ENCODE results near the gene LIN52.
"Not testable (repeated sequence)": the region's sequence is repeated elsewhere in the genome, so short reads cannot be mapped to it uniquely, and the experiment has no call there.

Gene LIN52

DNA sequence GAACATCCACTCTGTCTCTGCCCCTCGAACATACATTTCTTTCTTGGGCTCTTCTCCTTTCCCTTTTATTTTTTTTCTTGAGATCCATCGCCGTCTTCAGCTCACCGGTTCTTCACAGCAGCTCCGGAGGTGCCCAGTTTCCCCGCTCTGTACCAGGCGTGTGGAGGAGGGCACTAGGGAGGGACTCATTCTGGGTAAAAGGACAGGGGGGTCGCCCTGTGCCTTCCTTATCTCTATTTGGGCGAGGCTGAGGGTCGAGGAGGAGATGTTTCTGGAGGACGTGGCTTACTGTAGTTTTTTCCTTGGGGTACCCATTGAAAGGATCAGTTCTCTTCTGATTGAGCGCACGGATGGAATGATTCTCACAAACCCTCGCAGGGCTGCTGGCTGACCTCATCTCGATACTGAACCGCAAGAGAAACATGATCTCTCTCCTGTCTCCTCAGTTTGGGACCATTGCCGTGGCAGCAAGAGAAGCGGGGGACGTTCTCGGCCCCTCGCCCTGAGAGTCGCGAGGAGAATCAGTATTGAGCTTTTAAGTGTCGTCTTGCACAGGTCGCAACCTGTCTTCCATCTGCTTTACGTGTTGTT, 386 bp downstream of the LIN52 start:
- H3K4me3 ChIP-seq (ENCODE audit: low read depth, low read length), result peak overlapping the region; percentile 98
- DNase-seq (ENCODE audit: low read depth), result peak; percentile 48
- no peak for TF ChIP-seq MYC (IDR thresholded peaks at IDR 0.05; ENCODE audit: low read depth, low read length)
- no peak for TF ChIP-seq POLR2A (IDR thresholded peaks at IDR 0.05; ENCODE audit: extremely low read depth, insufficient read length)
- TF ChIP-seq, protein P1, sequence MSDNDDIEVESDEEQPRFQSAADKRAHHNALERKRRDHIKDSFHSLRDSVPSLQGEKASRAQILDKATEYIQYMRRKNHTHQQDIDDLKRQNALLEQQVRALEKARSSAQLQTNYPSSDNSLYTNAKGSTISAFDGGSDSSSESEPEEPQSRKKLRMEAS (IDR thresholded peaks at IDR 0.05; ENCODE audit: low read depth, low read length), result no peak
- TF ChIP-seq, protein P2, sequence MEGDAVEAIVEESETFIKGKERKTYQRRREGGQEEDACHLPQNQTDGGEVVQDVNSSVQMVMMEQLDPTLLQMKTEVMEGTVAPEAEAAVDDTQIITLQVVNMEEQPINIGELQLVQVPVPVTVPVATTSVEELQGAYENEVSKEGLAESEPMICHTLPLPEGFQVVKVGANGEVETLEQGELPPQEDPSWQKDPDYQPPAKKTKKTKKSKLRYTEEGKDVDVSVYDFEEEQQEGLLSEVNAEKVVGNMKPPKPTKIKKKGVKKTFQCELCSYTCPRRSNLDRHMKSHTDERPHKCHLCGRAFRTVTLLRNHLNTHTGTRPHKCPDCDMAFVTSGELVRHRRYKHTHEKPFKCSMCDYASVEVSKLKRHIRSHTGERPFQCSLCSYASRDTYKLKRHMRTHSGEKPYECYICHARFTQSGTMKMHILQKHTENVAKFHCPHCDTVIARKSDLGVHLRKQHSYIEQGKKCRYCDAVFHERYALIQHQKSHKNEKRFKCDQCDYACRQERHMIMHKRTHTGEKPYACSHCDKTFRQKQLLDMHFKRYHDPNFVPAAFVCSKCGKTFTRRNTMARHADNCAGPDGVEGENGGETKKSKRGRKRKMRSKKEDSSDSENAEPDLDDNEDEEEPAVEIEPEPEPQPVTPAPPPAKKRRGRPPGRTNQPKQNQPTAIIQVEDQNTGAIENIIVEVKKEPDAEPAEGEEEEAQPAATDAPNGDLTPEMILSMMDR (IDR thresholded peaks at IDR 0.05; ENCODE audit: low read depth, low read length), result no peak

DNA sequence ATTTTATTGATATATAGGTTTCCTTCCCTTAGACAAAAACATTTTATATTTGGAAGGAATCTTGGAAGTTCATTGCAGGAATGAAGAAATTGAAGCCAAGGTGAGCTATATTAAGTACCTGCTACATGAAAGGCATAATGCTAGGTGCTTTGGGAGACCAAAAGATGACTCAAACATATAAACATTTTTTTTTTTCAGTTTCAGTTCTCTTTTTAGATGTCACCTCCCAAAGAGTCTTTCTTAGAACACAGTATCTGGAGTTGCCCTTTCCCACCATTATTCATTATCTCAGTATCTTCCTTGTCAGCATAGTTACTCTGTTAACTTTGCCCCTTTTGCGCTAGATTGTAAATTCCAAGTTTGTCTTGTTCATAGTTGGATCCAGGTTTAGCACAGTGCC, 1.1 kb downstream of the LIN52 start:
- DNase-seq (ENCODE audit: low read depth), result peak; percentile 35
- no peak for TF ChIP-seq POLR2A (IDR thresholded peaks at IDR 0.05; ENCODE audit: extremely low read depth, insufficient read length)
- H3K4me3 ChIP-seq (ENCODE audit: low read depth, low read length), result peak overlapping the region; percentile 98

DNA sequence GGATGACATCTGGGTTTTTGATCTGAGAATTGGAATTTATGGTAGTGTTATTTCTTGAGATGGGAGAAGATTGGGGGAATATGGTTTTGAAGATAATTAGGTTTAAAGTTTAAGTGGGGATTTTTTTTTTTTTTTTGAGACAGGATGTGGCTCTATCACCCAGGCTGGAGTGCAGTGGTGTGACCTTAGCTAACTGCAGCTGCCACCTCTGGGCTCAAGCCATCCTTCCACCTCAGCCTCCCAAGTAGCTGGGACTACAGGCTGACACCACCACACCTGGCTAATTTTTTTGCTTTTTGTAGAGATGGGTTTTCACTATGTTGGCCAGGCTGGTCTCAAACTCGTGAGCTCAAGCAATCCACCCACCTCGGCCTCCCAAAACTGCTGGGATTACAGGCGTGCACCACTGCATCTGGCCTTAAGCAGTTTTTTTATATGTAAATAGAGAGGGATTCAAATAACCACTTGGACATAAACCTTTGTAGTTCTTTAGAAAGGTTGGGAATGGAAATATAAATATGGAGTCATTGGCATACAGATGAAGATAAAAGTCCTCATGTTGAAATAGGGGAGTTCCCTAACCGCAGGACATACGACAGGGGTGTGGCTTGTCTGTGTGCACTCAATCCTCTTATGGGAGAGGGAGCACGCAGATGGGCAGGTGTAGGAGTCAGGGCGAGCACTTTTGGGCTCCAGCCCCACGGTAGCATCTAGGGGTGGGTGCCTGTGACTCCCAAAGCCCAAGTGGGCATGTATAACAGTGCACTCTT, 4.7 kb downstream of the LIN52 start:
- peak; percentile 4 for DNase-seq (ENCODE audit: low read depth)
- TF ChIP-seq, protein P1 (IDR thresholded peaks at IDR 0.05; ENCODE audit: low read depth, low read length), result no peak
- TF ChIP-seq, protein P2 (IDR thresholded peaks at IDR 0.05; ENCODE audit: low read depth, low read length), result no peak
- TF ChIP-seq MYC (IDR thresholded peaks at IDR 0.05; ENCODE audit: low read depth, low read length) (no peak), POLR2A (IDR thresholded peaks at IDR 0.05; ENCODE audit: extremely low read depth, insufficient read length) (no peak)
- no peak overlapping the region for H3K4me3 ChIP-seq (ENCODE audit: low read depth, low read length)

DNA sequence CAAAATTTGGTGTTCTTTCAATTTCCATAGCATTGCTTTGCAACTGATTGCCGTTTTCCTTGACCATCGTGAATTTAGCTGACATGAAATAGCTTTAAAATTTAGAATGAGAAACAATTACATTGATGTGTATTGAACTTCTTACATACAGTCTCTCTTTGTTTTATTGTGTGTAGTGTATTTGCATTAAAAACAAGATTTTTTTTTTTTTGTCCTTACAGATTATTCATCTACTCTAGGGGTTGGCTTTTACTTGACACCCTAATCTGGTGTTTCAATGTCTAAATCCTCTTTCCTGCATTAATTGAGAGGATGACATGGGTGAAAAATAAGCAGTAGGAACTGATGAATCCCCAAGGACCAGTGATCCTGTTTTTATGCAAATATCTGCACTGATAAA, 20.6 kb downstream of the LIN52 start:
- TF ChIP-seq, protein P2 (IDR thresholded peaks at IDR 0.05; ENCODE audit: low read depth, low read length), result no peak
- TF ChIP-seq, protein P1 (IDR thresholded peaks at IDR 0.05; ENCODE audit: low read depth, low read length), result no peak
- TF ChIP-seq POLR2A (IDR thresholded peaks at IDR 0.05; ENCODE audit: extremely low read depth, insufficient read length) (no peak), MYC (IDR thresholded peaks at IDR 0.05; ENCODE audit: low read depth, low read length) (no peak)
- no peak overlapping the region for H3K4me3 ChIP-seq (ENCODE audit: low read depth, low read length)
- DNase-seq (ENCODE audit: low read depth), result no peak

DNA sequence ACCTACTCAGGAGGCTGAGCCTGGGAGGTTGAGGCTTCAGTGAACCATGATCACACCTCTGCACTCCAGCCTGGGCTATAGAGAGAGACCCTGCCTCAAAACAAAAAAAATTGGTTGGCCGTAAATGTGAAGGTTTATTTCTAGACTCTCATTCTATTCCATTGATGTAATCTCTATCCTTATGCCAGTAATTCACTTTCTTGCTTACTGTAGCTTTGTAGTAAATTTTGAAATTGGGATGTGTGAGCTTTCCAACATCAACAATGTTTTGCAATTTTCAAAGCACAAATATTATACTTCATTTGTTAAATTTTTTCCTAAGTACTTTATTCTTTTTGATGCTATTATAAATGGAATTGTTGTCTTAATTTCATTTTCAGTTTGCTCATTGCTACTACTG, 24.6 kb downstream of the LIN52 start:
- TF ChIP-seq POLR2A (IDR thresholded peaks at IDR 0.05; ENCODE audit: extremely low read depth, insufficient read length), result no peak
- TF ChIP-seq, protein P1 (IDR thresholded peaks at IDR 0.05; ENCODE audit: low read depth, low read length), result no peak
- TF ChIP-seq, protein P2 (IDR thresholded peaks at IDR 0.05; ENCODE audit: low read depth, low read length), result no peak
- TF ChIP-seq MYC (IDR thresholded peaks at IDR 0.05; ENCODE audit: low read depth, low read length), result no peak
- no peak overlapping the region for H3K4me3 ChIP-seq (ENCODE audit: low read depth, low read length)
- DNase-seq (ENCODE audit: low read depth), result no peak

DNA sequence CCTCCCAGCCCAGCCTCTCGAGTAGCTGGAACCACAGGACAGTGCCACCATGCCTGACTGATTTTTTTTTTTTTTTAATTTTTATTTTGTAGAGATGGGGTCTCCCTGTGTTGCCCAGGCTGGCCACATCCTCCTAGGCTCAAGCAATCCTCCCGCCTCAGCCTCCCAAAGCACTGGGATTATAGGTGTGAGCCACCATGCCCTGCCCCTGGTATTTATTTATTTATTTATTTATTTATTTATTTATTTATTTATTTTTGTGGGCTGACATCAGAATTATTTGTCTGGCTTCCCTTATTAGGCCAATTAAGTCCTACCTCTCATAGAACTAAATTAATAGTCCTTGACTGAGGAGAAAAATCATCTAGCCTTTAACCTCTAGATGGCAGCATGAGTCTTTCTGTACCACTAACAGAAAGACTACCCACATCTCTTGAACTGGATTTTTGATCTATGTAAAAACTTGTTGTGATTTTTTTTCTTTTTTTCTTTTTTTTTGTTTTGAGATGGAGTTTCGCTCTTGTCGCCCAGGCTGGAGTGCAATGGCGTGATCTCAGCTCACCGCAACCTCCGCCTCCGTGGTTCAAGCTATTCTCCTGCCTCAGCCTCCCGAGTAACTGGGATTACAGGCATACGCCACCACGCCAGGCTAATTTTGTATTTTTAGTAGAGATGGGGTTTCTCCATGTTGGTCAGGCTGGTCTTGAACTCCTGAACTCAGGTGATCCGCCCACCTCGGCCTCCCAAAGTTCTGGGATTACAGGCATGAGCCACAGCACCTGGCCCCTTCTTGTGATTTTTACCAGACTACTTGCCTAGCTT, 26.9 kb downstream of the LIN52 start:
- TF ChIP-seq, protein P2 (IDR thresholded peaks at IDR 0.05; ENCODE audit: low read depth, low read length), result peak; percentile 41
- not testable (repeated sequence) for H3K4me3 ChIP-seq (ENCODE audit: low read depth, low read length)
- peak; percentile 65 for DNase-seq (ENCODE audit: low read depth)

DNA sequence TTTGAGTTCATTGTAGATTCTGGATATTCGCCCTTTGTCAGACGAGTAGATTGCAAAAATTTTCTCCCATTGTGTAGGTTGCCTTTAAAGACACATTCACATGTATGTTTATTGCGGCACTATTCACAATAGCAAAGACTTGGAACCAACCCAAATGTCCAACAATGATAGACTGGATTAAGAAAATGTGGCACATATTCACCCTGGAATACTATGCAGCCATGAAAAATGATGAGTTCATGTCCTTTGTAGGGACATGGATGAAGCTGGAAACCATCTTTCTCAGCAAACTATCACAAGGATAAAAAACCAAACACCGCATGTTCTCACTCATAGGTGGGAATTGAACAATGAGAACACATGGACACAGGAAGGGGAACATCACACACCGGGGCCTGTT, 40.7 kb downstream of the LIN52 start:
- H3K4me3 ChIP-seq (ENCODE audit: low read depth, low read length); DNase-seq (ENCODE audit: low read depth): not testable (repeated sequence)

All from NB4 (cell line).